HepG2 (cell line): Measurements from ENCODE around the gene TM4SF18. TPM values are rescaled to one million over a fixed set of nuclear protein-coding genes. Genes with fewer than 3 reads are reported as not detected.

Experiments
- ATAC-seq: fragments of 200-7000 bp; cut with Tn5 transposase; 3 replicates; pipeline ENCODE4 v1.9.1; 2020; ENCODE audit warnings: mild to moderate bottlenecking, moderate library complexity
- BruUV-seq: library from RNA; stranded (reverse); fragments of 400-500 nt; replicated peaks from 2 replicates; lab custom pipeline; 2021; lab: Mats Ljungman, UMichigan
- CTCF ChIA-PET: fragments of 300-600 bp; formaldehyde crosslinking; extraction: SDS; loops from one replicate; lab custom pipeline; 2021; ENCODE audit warnings: low total read pairs, inconsistent platforms, low intra/inter-chr PET ratio; lab: Yijun Ruan, JAX
- POLR2A ChIA-PET: fragments of 350-600 bp; sonication (Branson Sonifier 250); formaldehyde crosslinking; loops from one replicate; lab custom pipeline; 2020; ENCODE audit warnings: antibody characterized with exemption, inconsistent platforms; lab: Yijun Ruan, JAX
- DNase-seq: peaks from one replicate; pipeline ENCODE4 v3.0.0-alpha.2; 2015; ENCODE audit warnings: low spot score
- FAIRE-seq: peaks from 3 replicates; lab custom pipeline; 2011; peaks lifted over from hg19 to GRCh38; lab: Jason Lieb, UNC
- H2AFZ ChIP-seq: one replicate; pipeline ENCODE4 v1.6.1; 2011; ENCODE audit warnings: low read length, inconsistent platforms
- H3K27ac ChIP-seq: fragments of 300-600 bp; 3 replicates; pipeline ENCODE4 v1.8.0; 2011; ENCODE audit warnings: mixed run types, mild to moderate bottlenecking, mixed read lengths, low read length, inconsistent platforms; ENCODE audit not compliant: insufficient read depth; ENCODE audit errors: extremely low read length
- H3K27me3 ChIP-seq, 2 experiments: fragments of 200-600 bp in 1 of 2; 2 replicates in 1 of 2; 3 replicates in 1 of 2; pipeline versions ENCODE4 v1.6.0 to v1.8.0; 2011; ENCODE audit warnings: low read length in 2 of 2, mild to moderate bottlenecking in 2 of 2, moderate library complexity in 2 of 2, inconsistent platforms in 1 of 2; ENCODE audit not compliant: insufficient read depth in 2 of 2, control insufficient read depth in 1 of 2
- H3K36me3 ChIP-seq, 2 experiments: fragments of 200-600 bp in 1 of 2; replicated peaks in 1 of 2; 2 replicates in 1 of 2; 3 replicates in 1 of 2; pipeline versions ENCODE4 v1.5.1 to v1.8.0; 2011; ENCODE audit warnings: low read length in 2 of 2, inconsistent platforms in 1 of 2; ENCODE audit not compliant: insufficient read depth in 2 of 2, control insufficient read depth in 1 of 2
- H3K4me1 ChIP-seq: 2 replicates; pipeline ENCODE4 v1.5.1; 2012; ENCODE audit warnings: low read length, inconsistent platforms; ENCODE audit not compliant: insufficient read depth
- H3K4me2 ChIP-seq: 2 replicates; pipeline ENCODE4 v1.6.0; 2011; ENCODE audit warnings: low read depth, low read length, inconsistent platforms
- H3K4me3 ChIP-seq, 3 experiments: fragments of 200-600 bp in 1 of 3; sonication (generic), shearing (Covaris generic) in 1 of 3; replicated peaks in 1 of 3; 2 replicates each; pipeline ENCODE4 v1.5.1; 2011 to 2016; ENCODE audit warnings: low read length in 3 of 3, inconsistent platforms in 2 of 3, low read depth in 2 of 3, mild to moderate bottlenecking in 2 of 3, control low read depth in 1 of 3, mixed read lengths in 1 of 3; ENCODE audit not compliant: insufficient read depth in 1 of 3
- H3K79me2 ChIP-seq: one replicate; pipeline ENCODE4 v1.6.1; 2011; ENCODE audit warnings: low read length, inconsistent platforms; ENCODE audit not compliant: insufficient read depth
- H3K9ac ChIP-seq: 2 replicates; pipeline ENCODE4 v1.6.0; 2011; ENCODE audit warnings: mild to moderate bottlenecking, low read depth, low read length, inconsistent platforms; ENCODE audit not compliant: insufficient read depth
- H3K9me3 ChIP-seq: 2 replicates; pipeline ENCODE4 v1.5.1; 2012; ENCODE audit warnings: mild to moderate bottlenecking, low read length
- H4K20me1 ChIP-seq: 2 replicates; pipeline ENCODE4 v1.6.0; 2011; ENCODE audit warnings: inconsistent platforms, mild to moderate bottlenecking, low read length, moderate library complexity; ENCODE audit not compliant: insufficient read depth
- ATRX ChIP-seq: sonication (generic); formaldehyde crosslinking; IDR thresholded peaks from 2 replicates; pipeline ENCODE4 v1.4.0; 2020; ENCODE audit warnings: missing genetic modification reagents, borderline replicate concordance
- HCFC1 ChIP-seq: fragments of 150-350 bp; IDR thresholded peaks from 2 replicates; pipeline ENCODE4 v1.6.1; 2014; ENCODE audit warnings: low read depth, low read length
- HMG20B ChIP-seq: conservative IDR thresholded peaks from 2 replicates; pipeline ENCODE4 v1.6.1; 2016; ENCODE audit warnings: missing genetic modification reagents, missing compliant biosample characterization
- MBD4 ChIP-seq: IDR thresholded peaks from 2 replicates; pipeline ENCODE4 v1.6.1; 2012; ENCODE audit warnings: low read length, inconsistent platforms, borderline replicate concordance
- MBNL3 ChIP-seq: fragments of 250-450 bp; sonication (Bioruptor Pico); conservative IDR thresholded peaks from 2 replicates; pipeline ENCODE4 v1.8.0; 2022; ENCODE audit warnings: mild to moderate bottlenecking, inconsistent platforms
- MLLT10 ChIP-seq: sonication (generic); formaldehyde crosslinking; IDR thresholded peaks from 2 replicates; pipeline ENCODE4 v1.4.0; 2020; ENCODE audit warnings: missing genetic modification reagents
- NFKBIZ ChIP-seq: IDR thresholded peaks from 2 replicates; pipeline ENCODE4 v1.6.1; 2018; ENCODE audit warnings: missing genetic modification reagents, missing compliant biosample characterization
- ONECUT2 ChIP-seq: sonication (generic); formaldehyde crosslinking; IDR thresholded peaks from 2 replicates; pipeline ENCODE4 v1.4.0; 2020; ENCODE audit warnings: missing genetic modification reagents
- SP140L ChIP-seq: sonication (generic); formaldehyde crosslinking; IDR thresholded peaks from 2 replicates; pipeline ENCODE4 v1.4.0; 2020; ENCODE audit warnings: missing genetic modification reagents, borderline replicate concordance
- WGBS: methylation state at CpG from one replicate; pipeline ENCODE4 v1.1.6; 2017; ENCODE audit warnings: low lambda C conversion rate; 5-methylcytosine and 5-hydroxymethylcytosine counted together
- in situ Hi-C: cut with HindIII; loops from 2 replicates; pipeline ENCODE4 v1.10.0; 2017; ENCODE audit warnings: low pct_unique_long_range_greater_than_20kb; ENCODE audit not compliant: extremely low pct_ligation_motif_present
- intact Hi-C: fragments of 100-400 bp; cut with micrococcal nuclease; formaldehyde crosslinking; loops from one replicate; pipeline ENCODE4 v1.10.0; 2022; ENCODE audit not compliant: unreplicated experiment
- polyA plus RNA-seq, 8 experiments: library from polyadenylated mRNA; depleted of rRNA in 3 of 8; stranded (reverse) in 7 of 8; unstranded in 1 of 8; fragments of >200 nt; fragmentation: Illumina TruSeq in 4 of 8; extraction: Trizol in 4 of 8; gene quantifications; 2 replicates each; pipeline versions ENCODE4 v1.2.1 to v1.2.3, GENCODE V29; 2011 to 2016; ENCODE audit warnings: low read depth in 4 of 8, missing spikeins in 1 of 8, mixed read lengths in 1 of 8; ENCODE audit not compliant: insufficient read depth in 1 of 8
- total RNA-seq, 5 experiments: library from RNA; depleted of rRNA; stranded (reverse); fragments of >200 nt; fragmentation: Illumina TruSeq; extraction: Trizol; gene quantifications; 2 replicates each; pipeline ENCODE4 v1.2.3, GENCODE V29; 2016; ENCODE audit warnings: low read depth in 1 of 5
- TF ChIP-seq, protein P1 (sequence below): sonication (generic); formaldehyde crosslinking; IDR thresholded peaks from 2 replicates; pipeline ENCODE4 v1.8.1; 2023; ENCODE audit warnings: mild to moderate bottlenecking, inconsistent platforms, moderate library complexity, missing genetic modification reagents, borderline replicate concordance
- TF ChIP-seq, protein P2 (sequence below): sonication (generic); formaldehyde crosslinking; IDR thresholded peaks from 2 replicates; pipeline ENCODE4 v1.4.0; 2020; ENCODE audit warnings: missing genetic modification reagents, low read depth, mild to moderate bottlenecking, borderline replicate concordance
- TF ChIP-seq, protein P3 (sequence below): sonication (generic); formaldehyde crosslinking; IDR thresholded peaks from 2 replicates; pipeline ENCODE4 v1.4.0; 2020; ENCODE audit warnings: missing genetic modification reagents
- TF ChIP-seq, protein P4 (sequence below): sonication (generic); formaldehyde crosslinking; conservative IDR thresholded peaks from 2 replicates; pipeline ENCODE4 v1.4.0; 2020; ENCODE audit warnings: missing genetic modification reagents

TM4SF18 gene
- total and polyA plus RNA-seq, 2 of the 13 experiments (the other 11 are each of a cell fraction or from before 2014, with no cell fraction given): 0.15 TPM; not detected in 1

DNA sequence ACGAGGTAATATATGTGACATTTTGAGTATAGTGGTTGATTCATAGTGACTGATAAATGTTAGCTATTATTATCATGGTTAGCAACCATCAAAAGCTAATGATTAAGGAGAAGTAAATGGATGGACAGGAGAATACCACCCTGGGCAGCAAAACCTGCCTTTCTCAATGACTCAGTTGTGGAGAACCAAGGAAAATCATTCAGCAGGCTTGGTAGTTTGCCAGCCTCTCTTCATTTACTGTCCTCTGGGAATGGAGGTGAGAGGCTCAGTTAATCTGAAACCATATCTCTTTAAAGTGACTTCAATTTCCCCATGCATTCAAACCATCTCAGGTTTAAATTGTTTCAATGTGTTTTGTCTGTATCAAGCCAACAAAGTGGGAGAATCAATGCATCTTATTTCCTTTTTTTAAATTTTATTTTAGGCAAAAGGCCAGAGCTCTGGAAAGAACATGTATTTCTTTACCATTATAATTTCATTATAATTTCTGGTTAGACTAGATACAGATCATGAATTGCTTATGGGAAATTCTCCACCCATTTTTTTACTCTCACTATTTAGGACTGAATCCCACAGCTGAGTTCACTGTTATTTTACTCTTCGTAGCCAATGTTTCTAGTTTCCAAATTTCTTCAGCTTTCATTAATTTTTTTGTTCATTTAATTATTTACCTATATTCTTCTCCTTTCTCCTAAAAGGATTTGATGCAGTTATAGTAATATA is 2.7 kb downstream of the TM4SF18 start (continued):
- TF ChIP-seq, protein P1, sequence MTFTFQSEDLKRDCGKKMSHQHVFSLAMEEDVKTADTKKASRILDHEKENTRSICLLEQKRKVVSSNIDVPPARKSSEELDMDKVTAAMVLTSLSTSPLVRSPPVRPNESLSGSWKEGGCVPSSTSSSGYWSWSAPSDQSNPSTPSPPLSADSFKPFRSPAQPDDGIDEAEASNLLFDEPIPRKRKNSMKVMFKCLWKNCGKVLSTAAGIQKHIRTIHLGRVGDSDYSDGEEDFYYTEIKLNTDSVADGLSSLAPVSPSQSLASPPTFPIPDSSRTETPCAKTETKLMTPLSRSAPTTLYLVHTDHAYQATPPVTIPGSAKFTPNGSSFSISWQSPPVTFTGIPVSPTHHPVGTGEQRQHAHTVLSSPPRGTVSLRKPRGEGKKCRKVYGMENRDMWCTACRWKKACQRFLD: no peak
- no peak for TF ChIP-seq HCFC1
- no peak for TF ChIP-seq ATRX (CRISPR knock-in tag)
- TF ChIP-seq, protein P2, sequence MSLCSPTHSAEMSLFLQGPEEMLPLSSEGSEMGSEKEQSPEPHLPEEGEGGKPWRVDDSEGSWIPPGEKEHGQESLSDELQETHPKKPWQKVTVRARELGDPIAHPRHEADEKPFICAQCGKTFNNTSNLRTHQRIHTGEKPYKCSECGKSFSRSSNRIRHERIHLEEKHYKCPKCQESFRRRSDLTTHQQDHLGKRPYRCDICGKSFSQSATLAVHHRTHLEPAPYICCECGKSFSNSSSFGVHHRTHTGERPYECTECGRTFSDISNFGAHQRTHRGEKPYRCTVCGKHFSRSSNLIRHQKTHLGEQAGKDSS: no peak
- TF ChIP-seq HMG20B (CRISPR knock-in tag): no peak
- TF ChIP-seq SP140L (CRISPR knock-in tag): no peak
- TF ChIP-seq NFKBIZ: no peak
- TF ChIP-seq, protein P3, sequence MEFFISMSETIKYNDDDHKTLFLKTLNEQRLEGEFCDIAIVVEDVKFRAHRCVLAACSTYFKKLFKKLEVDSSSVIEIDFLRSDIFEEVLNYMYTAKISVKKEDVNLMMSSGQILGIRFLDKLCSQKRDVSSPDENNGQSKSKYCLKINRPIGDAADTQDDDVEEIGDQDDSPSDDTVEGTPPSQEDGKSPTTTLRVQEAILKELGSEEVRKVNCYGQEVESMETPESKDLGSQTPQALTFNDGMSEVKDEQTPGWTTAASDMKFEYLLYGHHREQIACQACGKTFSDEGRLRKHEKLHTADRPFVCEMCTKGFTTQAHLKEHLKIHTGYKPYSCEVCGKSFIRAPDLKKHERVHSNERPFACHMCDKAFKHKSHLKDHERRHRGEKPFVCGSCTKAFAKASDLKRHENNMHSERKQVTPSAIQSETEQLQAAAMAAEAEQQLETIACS (CRISPR knock-in tag): no peak
- TF ChIP-seq ONECUT2: no peak

DNA sequence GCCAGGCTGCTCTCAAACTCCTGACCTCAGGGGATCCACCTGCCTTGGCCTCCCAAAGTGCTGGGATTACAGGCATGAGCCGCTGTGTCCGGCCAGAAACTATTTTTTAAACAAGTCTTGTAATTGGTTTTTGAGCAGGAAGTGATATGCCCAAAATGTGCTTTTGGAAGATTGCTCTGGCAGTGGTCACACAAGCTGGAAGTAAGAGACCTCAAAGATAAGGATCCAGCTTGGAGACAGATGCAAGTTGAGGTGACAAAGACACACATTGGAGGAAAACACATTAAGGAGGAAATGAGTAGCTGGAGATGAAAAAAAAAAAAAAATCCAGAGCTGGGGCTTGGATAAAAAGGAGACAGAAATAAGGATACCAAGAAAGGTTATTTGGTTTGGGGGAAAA is 6.3 kb downstream of the TM4SF18 start:
- ChIA-PET POLR2A (no interaction called here), CTCF (no interaction called here)
- 93% methylated on average over 2 of the region's 2 CpGs for WGBS
- TF ChIP-seq MBD4 (no peak), MLLT10 (CRISPR knock-in tag) (no peak), MBNL3 (CRISPR knock-in tag) (no peak)
- TF ChIP-seq, protein P4, sequence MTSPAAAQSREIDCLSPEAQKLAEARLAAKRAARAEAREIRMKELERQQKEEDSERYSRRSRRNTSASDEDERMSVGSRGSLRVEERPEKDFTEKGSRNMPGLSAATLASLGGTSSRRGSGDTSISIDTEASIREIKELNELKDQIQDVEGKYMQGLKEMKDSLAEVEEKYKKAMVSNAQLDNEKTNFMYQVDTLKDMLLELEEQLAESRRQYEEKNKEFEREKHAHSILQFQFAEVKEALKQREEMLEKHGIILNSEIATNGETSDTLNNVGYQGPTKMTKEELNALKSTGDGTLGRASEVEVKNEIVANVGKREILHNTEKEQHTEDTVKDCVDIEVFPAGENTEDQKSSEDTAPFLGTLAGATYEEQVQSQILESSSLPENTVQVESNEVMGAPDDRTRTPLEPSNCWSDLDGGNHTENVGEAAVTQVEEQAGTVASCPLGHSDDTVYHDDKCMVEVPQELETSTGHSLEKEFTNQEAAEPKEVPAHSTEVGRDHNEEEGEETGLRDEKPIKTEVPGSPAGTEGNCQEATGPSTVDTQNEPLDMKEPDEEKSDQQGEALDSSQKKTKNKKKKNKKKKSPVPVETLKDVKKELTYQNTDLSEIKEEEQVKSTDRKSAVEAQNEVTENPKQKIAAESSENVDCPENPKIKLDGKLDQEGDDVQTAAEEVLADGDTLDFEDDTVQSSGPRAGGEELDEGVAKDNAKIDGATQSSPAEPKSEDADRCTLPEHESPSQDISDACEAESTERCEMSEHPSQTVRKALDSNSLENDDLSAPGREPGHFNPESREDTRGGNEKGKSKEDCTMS (CRISPR knock-in tag): no peak

More for the DNA sequence above, 6.3 kb downstream of the TM4SF18 start:
- Histone ChIP-seq H3K27ac (no peak overlapping the region), H3K27me3 (no peaks in the 10 kb centered on the region), H3K36me3 (no peaks in the 10 kb centered on the region), H3K4me1 (peaks cover 6% of the 10 kb centered on the region), H3K9me3 (no peaks in the 10 kb centered on the region), H4K20me1 (no peaks in the 10 kb centered on the region), H3K9ac (no peak overlapping the region), H3K4me3 (no peak overlapping the region), H2AFZ (no peak overlapping the region), H3K4me2 (no peak overlapping the region), H3K79me2 (no peaks in the 10 kb centered on the region)
- in situ Hi-C loops: no loop called here
- intact Hi-C loops: no loop called here
- FAIRE-seq (no peak), DNase-seq (no peak), ATAC-seq (no peak)
- BruUV-seq: no TSS peak
